GM06990 (cell line): ENCODE measurements around the gene CNTNAP2.

Source experiments
- DNase-seq: peaks from one replicate; pipeline ENCODE4 v3.0.0-alpha.2; 2011; ENCODE audit not compliant: insufficient read length; ENCODE audit errors: extremely low read depth
- H3K27me3 ChIP-seq: replicated peaks from 2 replicates; pipeline ENCODE4 v1.6.0; 2011; ENCODE audit warnings: low read length; ENCODE audit not compliant: control insufficient read depth, insufficient read depth
- H3K36me3 ChIP-seq: 2 replicates; pipeline ENCODE4 v1.5.1; 2011; ENCODE audit warnings: low read length; ENCODE audit not compliant: control insufficient read depth, insufficient read depth
- H3K4me3 ChIP-seq: replicated peaks from 2 replicates; pipeline ENCODE4 v1.5.1; 2011; ENCODE audit warnings: low read depth, mild to moderate bottlenecking, control low read depth, low read length
- TF ChIP-seq, protein P1 (sequence below): IDR thresholded peaks from 2 replicates; pipeline ENCODE4 v1.5.1; 2011; ENCODE audit warnings: low read length, control low read depth, mild to moderate bottlenecking, inconsistent platforms; ENCODE audit not compliant: insufficient read depth, poor library complexity, severe bottlenecking

CNTNAP2 gene

DNA sequence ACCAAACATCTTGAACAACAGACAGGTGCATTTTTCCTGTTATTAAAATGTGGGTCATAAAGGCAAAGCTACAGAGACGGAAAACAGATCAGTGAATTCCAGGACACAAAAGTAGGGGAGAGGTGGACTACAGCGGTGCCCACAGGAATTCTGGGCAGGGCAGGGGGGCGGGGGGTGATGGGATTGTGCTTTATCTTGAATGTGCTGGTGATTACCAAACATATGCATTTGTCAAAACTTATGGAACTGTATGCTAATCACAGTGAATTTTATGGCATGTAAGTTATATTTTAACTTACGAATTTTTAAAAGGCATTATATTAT lies 519.4 kb downstream of the CNTNAP2 start:
- H3K4me3 ChIP-seq = no peak overlapping the region
- no peak for DNase-seq
- TF ChIP-seq, protein P1, sequence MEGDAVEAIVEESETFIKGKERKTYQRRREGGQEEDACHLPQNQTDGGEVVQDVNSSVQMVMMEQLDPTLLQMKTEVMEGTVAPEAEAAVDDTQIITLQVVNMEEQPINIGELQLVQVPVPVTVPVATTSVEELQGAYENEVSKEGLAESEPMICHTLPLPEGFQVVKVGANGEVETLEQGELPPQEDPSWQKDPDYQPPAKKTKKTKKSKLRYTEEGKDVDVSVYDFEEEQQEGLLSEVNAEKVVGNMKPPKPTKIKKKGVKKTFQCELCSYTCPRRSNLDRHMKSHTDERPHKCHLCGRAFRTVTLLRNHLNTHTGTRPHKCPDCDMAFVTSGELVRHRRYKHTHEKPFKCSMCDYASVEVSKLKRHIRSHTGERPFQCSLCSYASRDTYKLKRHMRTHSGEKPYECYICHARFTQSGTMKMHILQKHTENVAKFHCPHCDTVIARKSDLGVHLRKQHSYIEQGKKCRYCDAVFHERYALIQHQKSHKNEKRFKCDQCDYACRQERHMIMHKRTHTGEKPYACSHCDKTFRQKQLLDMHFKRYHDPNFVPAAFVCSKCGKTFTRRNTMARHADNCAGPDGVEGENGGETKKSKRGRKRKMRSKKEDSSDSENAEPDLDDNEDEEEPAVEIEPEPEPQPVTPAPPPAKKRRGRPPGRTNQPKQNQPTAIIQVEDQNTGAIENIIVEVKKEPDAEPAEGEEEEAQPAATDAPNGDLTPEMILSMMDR = no peak
- H3K27me3 ChIP-seq = no peaks in the 10 kb centered on the region
- H3K36me3 ChIP-seq = no peaks in the 10 kb centered on the region

DNA sequence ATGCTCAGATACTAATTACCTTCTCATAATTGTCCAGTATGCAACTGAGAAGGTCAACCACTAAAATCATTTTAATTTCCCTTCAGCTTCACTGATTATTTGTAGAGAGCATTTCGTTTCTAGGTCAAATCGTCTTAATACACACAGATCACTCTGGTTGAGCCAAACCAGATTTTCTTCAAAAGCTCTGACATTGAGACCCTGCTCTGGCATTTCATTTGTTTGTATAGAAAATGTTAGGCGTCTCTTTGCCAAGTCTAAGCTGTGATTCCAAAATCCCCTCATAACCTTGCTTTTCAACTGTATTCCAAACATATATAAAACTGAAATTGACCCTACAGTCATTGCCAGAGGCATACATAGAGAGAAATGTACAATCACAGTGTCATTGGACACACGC lies 520.0 kb downstream of the CNTNAP2 start:
- Histone ChIP-seq H3K36me3 (no peaks in the 10 kb centered on the region), H3K4me3 (no peak overlapping the region), H3K27me3 (no peaks in the 10 kb centered on the region)
- TF ChIP-seq, protein P1 = no peak
- DNase-seq = no peak

DNA sequence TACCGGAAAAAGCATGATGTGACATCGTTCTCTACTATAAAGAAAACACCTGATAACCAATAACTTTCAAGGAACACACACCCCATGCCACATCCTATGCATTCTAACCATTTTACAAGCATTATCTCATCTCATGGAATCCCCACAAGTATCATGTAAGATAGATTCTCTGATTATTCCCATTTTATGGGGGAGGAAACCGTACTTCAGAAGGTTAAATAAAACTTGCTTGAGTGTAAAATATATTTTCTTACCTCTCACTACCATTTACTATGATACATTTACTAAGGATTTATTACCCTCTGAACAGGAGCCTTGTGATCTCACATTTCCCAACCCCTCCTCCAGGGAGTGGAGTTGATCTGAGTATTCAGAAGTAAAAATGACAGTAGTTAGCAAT lies 522.7 kb downstream of the CNTNAP2 start:
- no peaks in the 10 kb centered on the region for H3K27me3 ChIP-seq
- TF ChIP-seq, protein P1 = no peak
- no peak for DNase-seq
- no peak overlapping the region for H3K4me3 ChIP-seq
- no peaks in the 10 kb centered on the region for H3K36me3 ChIP-seq

DNA sequence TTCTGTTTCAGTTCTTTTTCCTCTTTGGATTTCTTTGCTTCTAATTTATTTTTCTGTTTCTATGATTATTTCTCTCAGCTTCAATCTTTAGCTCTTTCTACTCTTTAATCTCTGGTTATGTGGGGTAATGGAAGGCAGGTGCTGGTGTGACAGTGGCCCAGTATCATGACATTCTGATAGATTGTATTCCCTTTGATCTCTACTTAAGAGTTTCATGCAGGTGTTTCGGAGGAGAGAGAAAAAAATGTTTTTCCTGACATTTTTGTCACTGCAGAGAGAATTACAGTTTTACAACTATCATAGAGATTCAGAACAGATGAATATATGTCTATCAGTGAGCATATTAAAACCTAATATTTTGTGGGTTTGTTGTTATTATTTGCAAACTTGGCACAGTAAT lies 524.9 kb downstream of the CNTNAP2 start:
- TF ChIP-seq, protein P1 = no peak
- Histone ChIP-seq H3K27me3 (no peaks in the 10 kb centered on the region), H3K4me3 (no peak overlapping the region), H3K36me3 (no peaks in the 10 kb centered on the region)
- DNase-seq = no peak

DNA sequence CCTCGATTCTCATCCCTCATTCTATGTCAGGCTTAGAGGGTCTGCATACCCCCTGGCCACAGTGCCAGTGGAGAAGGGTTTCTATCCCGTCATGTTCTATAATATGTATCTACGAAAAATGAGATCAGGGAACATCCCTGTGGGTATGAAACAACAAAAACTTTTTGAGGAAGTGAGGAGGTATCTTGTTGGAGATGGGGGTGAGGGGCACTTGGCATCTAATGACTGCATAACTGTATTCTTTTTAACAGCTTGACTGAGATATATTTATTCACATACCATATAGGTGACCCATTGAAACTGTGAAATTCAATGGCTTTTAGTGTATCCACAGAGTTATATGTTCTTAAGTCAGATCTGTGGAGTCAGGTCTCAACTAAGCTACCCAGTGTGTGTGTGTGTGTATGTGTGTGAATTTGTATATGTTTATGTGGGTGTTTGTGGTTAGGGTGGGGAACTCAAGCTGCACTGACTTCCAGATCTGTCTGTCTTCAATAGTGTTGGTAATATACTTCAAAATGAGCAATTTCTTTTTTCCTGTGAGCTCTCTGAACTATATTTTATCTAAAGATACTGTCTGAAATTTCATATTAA lies 528.9 kb downstream of the CNTNAP2 start:
- DNase-seq = no peak
- Histone ChIP-seq H3K36me3 (no peaks in the 10 kb centered on the region), H3K27me3 (no peaks in the 10 kb centered on the region), H3K4me3 (no peak overlapping the region)
- TF ChIP-seq, protein P1 = no peak

DNA sequence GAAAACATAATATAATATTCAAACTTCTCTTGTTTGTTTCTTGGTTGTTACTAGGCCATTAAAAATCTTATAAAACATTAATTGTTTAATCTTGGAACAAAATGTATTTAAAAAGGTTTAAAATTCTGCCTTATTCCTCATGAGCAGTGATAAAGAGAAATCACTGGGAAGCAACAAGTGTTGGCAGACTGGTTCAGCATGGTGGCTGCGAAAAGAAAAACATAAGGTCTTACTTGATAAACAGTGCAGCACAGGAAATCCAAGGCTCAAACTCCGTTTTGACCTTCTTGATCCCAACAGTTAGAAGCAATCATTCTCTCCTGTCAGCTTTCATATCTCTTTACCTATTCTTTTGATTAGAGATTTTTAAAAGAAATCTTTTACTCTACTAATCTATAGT lies 530.8 kb downstream of the CNTNAP2 start:
- DNase-seq = no peak
- Histone ChIP-seq H3K27me3 (no peaks in the 10 kb centered on the region), H3K36me3 (no peaks in the 10 kb centered on the region), H3K4me3 (no peak overlapping the region)
- TF ChIP-seq, protein P1 = no peak
